ENCODE data around the gene CASK. TPM values are rescaled to one million over a fixed set of nuclear protein-coding genes. Genes with fewer than 3 reads are reported as not detected.

The CASK gene
- total RNA-seq, 1 donor from 2014 or later: 43.0 TPM

DNA sequence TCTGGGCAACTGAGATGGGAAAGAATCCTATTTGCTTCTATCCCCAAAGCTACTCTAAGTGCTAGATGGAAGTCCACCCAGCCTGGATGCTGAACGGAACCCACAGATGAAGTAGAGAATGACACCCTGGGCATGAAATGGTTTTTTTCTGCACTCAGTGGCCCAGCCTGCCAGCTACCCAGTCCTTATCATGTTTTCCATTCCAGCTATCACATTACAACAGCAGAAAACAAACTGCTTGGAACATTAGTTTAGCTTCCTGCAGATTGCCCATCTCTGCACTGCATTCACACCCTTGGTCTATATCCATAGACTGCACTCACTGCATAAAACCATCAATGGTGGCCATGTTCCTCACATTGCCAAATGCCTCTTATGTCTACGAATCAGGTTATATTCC is 397.1 kb downstream of the CASK start:
- TF ChIP-seq, protein P1, sequence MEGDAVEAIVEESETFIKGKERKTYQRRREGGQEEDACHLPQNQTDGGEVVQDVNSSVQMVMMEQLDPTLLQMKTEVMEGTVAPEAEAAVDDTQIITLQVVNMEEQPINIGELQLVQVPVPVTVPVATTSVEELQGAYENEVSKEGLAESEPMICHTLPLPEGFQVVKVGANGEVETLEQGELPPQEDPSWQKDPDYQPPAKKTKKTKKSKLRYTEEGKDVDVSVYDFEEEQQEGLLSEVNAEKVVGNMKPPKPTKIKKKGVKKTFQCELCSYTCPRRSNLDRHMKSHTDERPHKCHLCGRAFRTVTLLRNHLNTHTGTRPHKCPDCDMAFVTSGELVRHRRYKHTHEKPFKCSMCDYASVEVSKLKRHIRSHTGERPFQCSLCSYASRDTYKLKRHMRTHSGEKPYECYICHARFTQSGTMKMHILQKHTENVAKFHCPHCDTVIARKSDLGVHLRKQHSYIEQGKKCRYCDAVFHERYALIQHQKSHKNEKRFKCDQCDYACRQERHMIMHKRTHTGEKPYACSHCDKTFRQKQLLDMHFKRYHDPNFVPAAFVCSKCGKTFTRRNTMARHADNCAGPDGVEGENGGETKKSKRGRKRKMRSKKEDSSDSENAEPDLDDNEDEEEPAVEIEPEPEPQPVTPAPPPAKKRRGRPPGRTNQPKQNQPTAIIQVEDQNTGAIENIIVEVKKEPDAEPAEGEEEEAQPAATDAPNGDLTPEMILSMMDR (IDR thresholded peaks at IDR 0.05): no peak
- Mint-ChIP-seq H3K4me1 (ENCODE audit: unreplicated experiment) (peaks cover 13% of the 10 kb centered on the region), H3K27me3 (ENCODE audit: unreplicated experiment) (no peaks in the 10 kb centered on the region), H3K27ac (ENCODE audit: unreplicated experiment) (no peak overlapping the region), H3K36me3 (ENCODE audit: unreplicated experiment) (peaks cover 33% of the 10 kb centered on the region), H3K9me3 (ENCODE audit: unreplicated experiment) (peaks cover 5% of the 10 kb centered on the region), H3K4me3 (ENCODE audit: unreplicated experiment) (no peak overlapping the region)
- DNase-seq (ENCODE audit: extremely low spot score, unreplicated experiment): no peak

DNA sequence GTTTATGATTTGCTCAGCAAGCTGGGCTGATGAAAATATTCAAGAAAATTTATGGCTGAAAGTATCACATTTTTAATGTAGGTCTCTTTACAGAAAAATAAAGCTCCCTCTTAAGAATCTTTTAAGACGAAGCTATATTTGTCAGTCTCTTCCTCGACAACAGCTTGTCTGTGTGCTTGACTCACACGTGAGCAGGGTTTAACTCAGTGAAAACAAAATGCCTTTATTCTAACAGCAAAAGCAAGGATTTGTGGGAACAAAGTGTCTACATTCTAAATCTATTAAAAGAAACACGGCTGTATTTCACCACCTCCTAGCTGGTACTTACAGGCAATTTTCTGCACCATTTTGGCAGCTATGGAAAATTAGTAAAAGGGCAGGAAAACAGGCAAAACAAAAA is 400.7 kb downstream of the CASK start:
- no peak overlapping the region for H3K4me3 Mint-ChIP-seq (ENCODE audit: unreplicated experiment)
- peaks cover 28% of the 10 kb centered on the region for H3K4me1 Mint-ChIP-seq (ENCODE audit: unreplicated experiment)
- no peaks in the 10 kb centered on the region for H3K27me3 Mint-ChIP-seq (ENCODE audit: unreplicated experiment)
- H3K27ac Mint-ChIP-seq (ENCODE audit: unreplicated experiment): no peak overlapping the region
- DNase-seq (ENCODE audit: extremely low spot score, unreplicated experiment): no peak
- peaks cover 11% of the 10 kb centered on the region for H3K36me3 Mint-ChIP-seq (ENCODE audit: unreplicated experiment)
- TF ChIP-seq, protein P1 (IDR thresholded peaks at IDR 0.05): no peak
- H3K9me3 Mint-ChIP-seq (ENCODE audit: unreplicated experiment): peaks cover 5% of the 10 kb centered on the region

DNA sequence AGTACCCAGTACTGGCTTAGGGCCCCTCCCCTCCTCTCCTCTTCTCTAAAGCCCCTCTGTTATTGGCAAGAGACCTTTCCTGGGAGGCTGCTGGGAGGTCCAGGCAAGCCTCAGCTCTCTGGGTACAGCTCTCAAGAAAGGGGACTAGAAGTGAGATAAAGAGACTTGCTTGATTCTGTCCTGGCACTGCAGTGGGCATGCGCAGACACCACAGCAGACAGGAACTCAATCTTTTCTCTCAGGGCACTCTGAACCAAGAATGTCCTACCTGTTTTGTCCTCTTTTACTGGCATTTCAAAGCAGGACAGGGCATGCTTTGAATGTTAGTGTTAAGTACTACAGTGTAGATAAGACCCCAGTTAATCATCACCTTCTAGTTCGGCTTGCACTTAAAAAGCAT is 401.3 kb downstream of the CASK start:
- H3K4me3 Mint-ChIP-seq (ENCODE audit: unreplicated experiment): no peak overlapping the region
- no peak for DNase-seq (ENCODE audit: extremely low spot score, unreplicated experiment)
- TF ChIP-seq, protein P1 (IDR thresholded peaks at IDR 0.05): no peak
- H3K36me3 Mint-ChIP-seq (ENCODE audit: unreplicated experiment): peaks cover 9% of the 10 kb centered on the region
- H3K4me1 Mint-ChIP-seq (ENCODE audit: unreplicated experiment): peaks cover 25% of the 10 kb centered on the region
- peaks cover 5% of the 10 kb centered on the region for H3K9me3 Mint-ChIP-seq (ENCODE audit: unreplicated experiment)
- no peak overlapping the region for H3K27ac Mint-ChIP-seq (ENCODE audit: unreplicated experiment)
- H3K27me3 Mint-ChIP-seq (ENCODE audit: unreplicated experiment): no peaks in the 10 kb centered on the region

DNA sequence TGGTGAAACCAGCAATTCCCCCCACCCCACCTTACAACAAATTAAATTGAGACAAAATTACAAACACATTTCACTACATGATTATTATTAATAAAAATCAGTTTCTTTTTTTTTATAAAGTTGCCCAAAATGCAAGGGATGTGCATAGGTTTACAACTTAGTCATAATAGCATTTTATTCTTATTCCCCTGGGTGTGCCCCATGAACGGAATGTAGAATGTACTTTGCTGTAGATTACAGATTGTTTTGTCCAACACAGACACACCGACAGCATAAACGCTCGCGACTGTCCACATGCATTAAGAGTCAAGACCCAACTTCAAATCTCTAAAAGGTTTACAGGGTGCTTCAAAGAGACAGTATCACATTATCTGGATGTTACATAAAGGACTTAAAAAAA is 403.9 kb downstream of the CASK start:
- no peak for DNase-seq (ENCODE audit: extremely low spot score, unreplicated experiment)
- Mint-ChIP-seq H3K4me1 (ENCODE audit: unreplicated experiment) (peaks cover 21% of the 10 kb centered on the region), H3K36me3 (ENCODE audit: unreplicated experiment) (peaks cover 6% of the 10 kb centered on the region), H3K4me3 (ENCODE audit: unreplicated experiment) (no peak overlapping the region), H3K27ac (ENCODE audit: unreplicated experiment) (no peak overlapping the region), H3K27me3 (ENCODE audit: unreplicated experiment) (no peaks in the 10 kb centered on the region), H3K9me3 (ENCODE audit: unreplicated experiment) (no peaks in the 10 kb centered on the region)
- TF ChIP-seq, protein P1 (IDR thresholded peaks at IDR 0.05): no peak

DNA sequence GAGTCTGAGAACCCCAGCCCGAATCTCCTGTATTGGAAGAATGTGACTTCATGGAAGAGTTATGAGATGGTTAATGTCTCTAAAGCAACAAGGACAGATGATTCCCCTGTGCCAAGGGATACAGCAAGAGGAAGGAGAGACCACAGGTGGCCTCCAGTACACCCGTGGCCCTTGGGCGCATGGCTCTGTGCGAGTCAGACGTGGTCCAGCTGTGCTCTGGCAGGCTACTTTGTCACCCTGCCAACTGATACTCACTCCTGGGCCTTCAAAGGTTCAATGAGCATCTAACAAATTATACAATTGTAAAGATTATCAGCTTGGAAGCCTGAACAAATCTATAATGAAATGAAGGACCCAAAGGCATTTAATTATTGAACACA is 404.5 kb downstream of the CASK start:
- Mint-ChIP-seq H3K9me3 (ENCODE audit: unreplicated experiment) (no peaks in the 10 kb centered on the region), H3K4me1 (ENCODE audit: unreplicated experiment) (peaks cover 21% of the 10 kb centered on the region), H3K4me3 (ENCODE audit: unreplicated experiment) (no peak overlapping the region), H3K27me3 (ENCODE audit: unreplicated experiment) (no peaks in the 10 kb centered on the region), H3K27ac (ENCODE audit: unreplicated experiment) (no peak overlapping the region), H3K36me3 (ENCODE audit: unreplicated experiment) (peaks cover 6% of the 10 kb centered on the region)
- TF ChIP-seq, protein P1 (IDR thresholded peaks at IDR 0.05): no peak
- DNase-seq (ENCODE audit: extremely low spot score, unreplicated experiment): no peak
